ENCODE data around the gene CWF19L1. TPM values are rescaled to one million over a fixed set of nuclear protein-coding genes. Genes with fewer than 3 reads are reported as not detected.
"Not testable (repeated sequence)": the region's sequence is repeated elsewhere in the genome, so short reads cannot be mapped to it uniquely, and the experiment has no call there.

CWF19L1 gene
- total RNA-seq = 10 to 100 TPM; 47.2 to 49.1 TPM

DNA sequence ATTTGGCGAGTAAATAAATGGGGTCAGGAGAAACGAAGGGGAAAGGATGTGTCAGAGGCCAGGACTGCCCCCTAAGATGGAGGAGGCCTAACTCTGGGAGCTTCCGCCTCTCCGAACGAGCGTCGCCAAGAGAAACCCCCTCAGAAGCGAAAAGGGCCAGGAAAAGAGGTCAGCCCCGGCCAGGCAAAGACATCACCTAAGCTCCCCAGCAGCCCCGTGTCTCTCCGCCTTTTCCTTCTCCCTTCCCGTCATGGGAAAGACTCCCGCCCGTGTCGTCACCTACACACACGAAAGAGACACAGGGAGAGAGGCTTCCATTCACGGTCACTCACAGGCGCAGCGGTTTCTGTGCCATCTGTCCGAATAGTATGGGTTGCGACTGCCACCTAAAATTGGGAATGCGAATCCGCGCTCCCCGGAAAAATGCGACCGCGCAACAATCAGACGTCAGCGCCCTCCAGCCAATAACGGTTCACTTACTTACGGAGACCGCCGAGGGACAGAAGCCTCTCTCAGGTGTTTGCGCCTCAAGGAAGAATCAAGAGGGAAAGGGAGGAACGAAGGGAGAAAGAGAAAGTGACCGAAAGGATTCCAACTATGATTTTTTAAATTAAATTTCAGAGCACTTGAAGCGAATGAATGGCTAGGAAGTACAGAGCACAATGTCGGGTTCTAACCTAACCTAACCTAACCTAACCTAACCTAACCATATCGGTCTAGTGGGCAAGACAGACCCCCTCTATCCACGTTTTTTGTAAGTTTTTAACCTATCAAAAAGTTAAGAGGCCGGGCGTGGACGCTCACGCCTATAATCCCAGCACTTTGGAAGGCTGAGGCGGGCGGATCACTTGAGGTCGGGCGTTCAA lies at the start of gene CWF19L1:
Gene CWF19L1 (minus strand): TSS at position 400 of the 866 bp plus-strand sequence. CDS start 45 bp downstream, at position 355.
- CTCF ChIA-PET = interaction anchor here (0.5 kb wide), 1 partner anchor 214 kb away, joined by 3 read pairs; no protein-coding TSS in a partner anchor
- POLR2A ChIA-PET = interaction anchor here (0.6 kb wide), 1 partner anchor 665 kb away, joined by 4 read pairs; no protein-coding TSS in a partner anchor

- CTCF ChIA-PET = no interaction called here
- POLR2A ChIA-PET = no interaction called here
Measured at GRCh38 chr10:100315615-100316014, 48.2 kb upstream of the CWF19L1 start.

DNA sequence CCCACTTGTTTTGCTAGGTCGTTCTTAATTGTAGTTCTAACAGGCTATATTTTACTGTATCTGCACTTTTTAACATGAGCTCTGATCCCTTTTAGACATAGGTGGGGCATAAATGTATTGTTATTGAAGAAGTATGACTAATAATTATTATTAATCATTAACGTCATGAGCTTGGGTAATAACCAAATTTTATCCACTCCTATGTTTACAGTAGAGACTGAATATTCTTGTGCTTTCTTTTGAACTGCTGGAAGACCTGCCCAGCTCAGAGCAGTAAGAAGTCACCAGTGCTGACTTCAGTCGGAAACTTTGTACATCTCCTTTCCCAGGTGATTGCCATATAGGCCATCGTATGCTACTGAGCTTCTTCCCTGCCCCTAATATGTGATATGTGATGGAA lies 43.9 kb upstream of the CWF19L1 start:
- POLR2A ChIA-PET = no interaction called here
- CTCF ChIA-PET = no interaction called here

- POLR2A ChIA-PET = interaction anchor here (0.6 kb wide), 1 partner anchor 16 kb away, joined by 17 read pairs; no protein-coding TSS in a partner anchor
- CTCF ChIA-PET = no interaction called here
Measured at GRCh38 chr10:100307684-100308083, 40.2 kb upstream of the CWF19L1 start.

GRCh38 chr10:100306861-100307260 lies 39.4 kb upstream of the CWF19L1 start:
- ChIA-PET CTCF (no interaction called here), POLR2A (no interaction called here)

DNA sequence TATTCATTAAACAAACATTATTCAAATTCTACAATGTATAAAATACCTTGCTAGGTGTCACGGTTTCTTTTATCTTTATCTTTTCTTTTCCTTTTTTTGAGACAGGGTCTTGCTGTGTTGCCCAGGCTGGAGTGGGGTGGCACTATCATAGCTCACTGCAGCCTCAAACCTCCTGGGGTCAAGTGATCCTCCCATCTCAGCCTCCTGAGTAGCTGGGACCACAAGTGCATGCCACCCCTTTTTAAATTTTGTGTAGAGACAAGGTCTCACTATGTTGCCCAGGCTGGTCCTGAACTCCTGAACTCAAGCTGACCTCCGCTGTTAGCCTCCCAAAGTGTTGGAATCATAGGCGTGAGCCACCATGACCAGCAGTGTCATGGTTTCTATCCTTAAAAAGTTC lies 37.0 kb upstream of the CWF19L1 start:
- CTCF ChIA-PET = no interaction called here
- POLR2A ChIA-PET = no interaction called here

GRCh38 chr10:100303724-100304319 lies 36.4 kb upstream of the CWF19L1 start:
- CTCF ChIA-PET = interaction anchor here (0.9 kb wide), 1 partner anchor 130 kb away, joined by 3 read pairs; no protein-coding TSS in a partner anchor
- POLR2A ChIA-PET = no interaction called here

- POLR2A ChIA-PET, CTCF ChIA-PET: not testable (repeated sequence)
Measured at GRCh38 chr10:100301123-100301522, 33.7 kb upstream of the CWF19L1 start.

- ChIA-PET POLR2A (no interaction called here), CTCF (interaction anchor here (0.9 kb wide), 1 partner anchor 11 kb away, joined by 3 read pairs; the partner anchor contains the start of gene BLOC1S2)
Measured at GRCh38 chr10:100297242-100297641, 29.8 kb upstream of the CWF19L1 start.

GRCh38 chr10:100293066-100293465 lies 25.6 kb upstream of the CWF19L1 start:
- ChIA-PET CTCF (no interaction called here), POLR2A (no interaction called here)

DNA sequence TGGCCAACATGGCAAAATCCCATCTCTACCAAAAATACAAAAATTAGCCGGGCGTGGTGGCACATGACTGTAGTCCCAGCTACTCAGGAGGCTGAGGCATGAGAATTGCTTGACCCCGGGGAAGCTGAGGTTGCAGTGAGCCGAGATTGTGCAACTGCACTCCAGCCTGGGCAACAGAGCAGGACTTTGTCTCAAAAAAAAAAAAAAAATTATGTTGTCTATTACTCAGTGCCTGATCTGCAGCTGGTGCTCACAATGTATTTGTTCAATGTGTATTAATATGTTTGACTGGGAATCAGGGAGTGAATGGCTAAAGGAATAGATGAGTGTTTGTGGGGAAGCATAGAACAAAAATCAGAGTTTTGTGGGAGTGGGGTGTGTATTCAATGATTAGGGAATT lies 24.9 kb upstream of the CWF19L1 start:
- POLR2A ChIA-PET, CTCF ChIA-PET: not testable (repeated sequence)

- CTCF ChIA-PET = no interaction called here
Measured at GRCh38 chr10:100291356-100291755, 23.9 kb upstream of the CWF19L1 start.

GRCh38 chr10:100289641-100290040 lies 22.2 kb upstream of the CWF19L1 start:
- ChIA-PET POLR2A (interaction anchor here (1.2 kb wide), 1 partner anchor 81 kb away, joined by 3 read pairs; no protein-coding TSS in a partner anchor), CTCF (no interaction called here)

More at GRCh38 chr10:100291356-100291755, 23.9 kb upstream of the CWF19L1 start:
- POLR2A ChIA-PET = no interaction called here

DNA sequence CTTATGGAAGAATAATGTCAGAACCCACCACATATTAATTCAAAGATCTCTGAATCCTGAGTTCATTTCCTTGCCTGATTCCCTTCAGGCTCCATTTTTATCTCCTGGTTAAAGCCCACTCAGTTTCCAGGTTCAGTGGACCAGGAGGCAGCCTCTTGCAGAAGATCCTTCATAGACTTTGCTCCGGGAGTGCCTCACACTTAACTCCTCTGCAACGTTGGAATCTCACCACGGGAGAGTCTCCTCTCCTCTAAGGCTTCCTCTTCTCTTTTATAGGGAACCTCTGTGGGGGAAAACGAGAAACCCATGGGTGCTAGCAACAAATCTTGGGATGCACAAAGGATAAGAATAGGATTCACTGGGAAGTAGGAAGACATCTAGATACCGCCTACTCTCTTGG lies 20.8 kb upstream of the CWF19L1 start:
- ChIA-PET POLR2A (no interaction called here), CTCF (no interaction called here)

DNA sequence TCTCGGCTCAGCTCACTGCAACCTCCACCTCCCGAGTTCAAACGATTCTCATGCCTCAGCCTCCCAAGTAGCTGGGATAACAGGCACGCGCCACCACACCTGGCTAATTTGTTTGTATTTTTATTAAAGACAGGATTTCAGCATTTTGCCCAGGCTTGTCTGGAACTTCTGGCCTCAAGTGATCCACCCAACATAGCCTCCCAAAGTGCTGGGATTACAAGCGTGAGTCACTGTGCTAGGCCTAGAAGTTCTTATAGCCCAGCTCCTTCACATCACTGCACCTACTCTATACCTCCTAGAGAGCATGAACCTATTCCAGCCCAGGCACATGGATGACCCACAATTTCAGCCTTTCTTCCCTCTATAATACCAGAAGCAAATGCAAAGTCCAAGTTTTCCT lies 20.3 kb upstream of the CWF19L1 start:
- ChIA-PET CTCF (no interaction called here), POLR2A (interaction anchor here (1.0 kb wide), 1 partner anchor 248 kb away, joined by 3 read pairs; the partner anchor contains the start of gene HIF1AN)

DNA sequence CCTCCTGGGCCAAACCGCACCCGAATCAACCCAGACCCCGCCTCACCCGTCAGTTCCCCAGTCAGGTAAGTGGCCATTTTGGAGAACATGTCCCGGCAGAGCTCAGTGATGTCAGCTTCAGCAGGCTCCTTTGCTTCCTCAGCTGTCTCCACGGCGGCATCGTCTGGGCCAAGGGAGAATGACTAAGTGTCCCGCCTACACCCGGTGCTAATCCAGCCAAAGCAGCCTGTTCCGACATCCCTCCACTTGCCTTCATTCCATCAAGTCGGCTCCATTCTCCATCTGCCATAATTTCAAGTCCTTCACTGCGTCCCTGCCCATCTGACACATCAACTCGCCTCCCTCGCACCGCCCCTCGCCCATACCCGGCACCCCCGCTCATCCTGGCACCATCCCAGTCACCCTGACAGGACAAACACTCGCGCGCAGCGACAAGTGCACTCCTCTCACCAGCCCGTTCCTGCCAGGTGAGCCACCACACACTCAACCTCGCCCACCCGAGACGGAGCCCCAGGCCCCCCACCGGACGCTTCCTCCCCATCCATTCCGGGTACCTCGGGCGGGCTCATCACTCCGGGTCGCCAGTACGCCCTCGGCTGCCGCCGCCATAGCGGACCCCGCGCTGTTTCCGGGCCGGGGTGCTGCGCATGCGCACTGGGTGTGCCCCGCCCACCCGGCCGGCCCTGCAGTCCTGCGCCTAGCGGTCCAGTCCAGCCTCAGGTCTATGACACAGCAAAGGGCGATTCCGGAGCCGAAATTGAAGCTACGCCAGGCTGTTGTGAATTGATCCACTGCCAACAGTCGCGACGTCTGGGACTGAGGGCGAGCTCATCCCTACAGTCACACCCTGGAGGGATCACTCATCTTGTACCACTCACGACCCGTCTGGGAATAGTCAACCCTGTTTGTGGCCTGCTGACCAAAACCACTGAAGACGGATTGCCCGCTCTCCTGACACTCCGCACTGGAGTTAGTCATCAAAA lies 18.9 kb upstream of the CWF19L1 start, which contains the start of gene BLOC1S2:
Gene BLOC1S2 (minus strand): TSS at position 630 of the 983 bp plus-strand sequence. CDS start 21 bp downstream, at position 609.
- ChIA-PET CTCF (interaction anchor here (0.9 kb wide), 1 partner anchor 11 kb away, joined by 3 read pairs; no protein-coding TSS in a partner anchor), POLR2A (interaction anchor here (0.5 to 1.0 kb wide), 4 partner anchors 87 to 759 kb away, joined by 3 to 7 read pairs (median 4); partner anchors contain the start of gene HIF1AN)

- POLR2A ChIA-PET = not testable (repeated sequence)
- CTCF ChIA-PET = interaction anchor here (0.9 kb wide), 1 partner anchor 13 kb away, joined by 3 read pairs; no protein-coding TSS in a partner anchor
Measured at GRCh38 chr10:100285326-100285725, 17.9 kb upstream of the CWF19L1 start.

DNA sequence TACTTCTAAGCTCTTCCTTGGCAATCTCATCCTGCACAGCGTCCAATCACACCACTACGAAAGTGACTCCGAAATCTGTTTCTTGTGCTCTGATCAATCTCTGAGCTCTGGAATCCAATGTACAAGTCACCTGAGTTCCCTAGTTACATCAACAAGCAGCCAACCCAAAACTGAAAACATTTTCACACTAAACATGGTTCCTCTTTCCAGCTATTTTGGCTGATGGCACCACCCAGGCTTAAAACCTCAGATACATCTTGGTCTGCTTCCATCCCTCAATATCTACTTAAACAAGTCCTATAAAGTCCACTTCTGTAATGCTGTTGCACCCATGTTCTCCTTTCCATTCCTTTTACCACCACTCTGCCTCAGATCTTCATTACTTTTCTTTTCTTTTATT lies 15.5 kb upstream of the CWF19L1 start:
- ChIA-PET CTCF (no interaction called here), POLR2A (no interaction called here)

DNA sequence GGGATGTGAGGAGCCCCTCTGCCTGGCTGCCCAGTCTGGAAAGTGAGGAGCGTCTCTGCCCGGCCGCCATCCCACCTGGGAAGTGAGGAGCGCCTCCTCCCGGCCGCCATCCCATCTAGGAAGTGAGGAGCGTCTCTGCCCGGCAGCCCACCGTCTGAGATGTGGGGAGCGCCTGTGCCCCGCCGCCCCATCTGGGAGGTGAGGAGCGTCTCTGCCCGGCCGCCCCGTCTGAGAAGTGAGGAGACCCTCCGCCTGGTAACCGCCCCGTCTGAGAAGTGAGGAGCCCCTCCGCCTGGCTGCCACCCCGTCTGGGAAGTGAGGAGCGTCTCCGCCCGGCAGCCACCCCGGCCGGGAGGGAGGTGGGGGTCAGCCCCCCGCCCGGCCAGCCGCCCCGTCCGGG lies 9.5 kb upstream of the CWF19L1 start:
- CTCF ChIA-PET, POLR2A ChIA-PET: not testable (repeated sequence)

All from activated CD8-positive, alpha-beta memory T cell treated with anti-CD3 and anti-CD28 coated beads for 36 hours (primary cell).